ENCODE data around the gene SOS2. TPM values are rescaled to one million over a fixed set of nuclear protein-coding genes. Genes with fewer than 3 reads are reported as not detected.

SOS2 gene
- total RNA-seq, 2 donors from 2014 or later, result 20.5 to 26.4 TPM

- ATAC-seq (peak; percentile 48), DNase-seq (peak; percentile 50 to 65 (median 58))
- Histone ChIP-seq H3K27me3 (no peaks in the 10 kb centered on the region), H3K9me3 (no peaks in the 10 kb centered on the region), H3K36me3 (replicated peaks in 1 of 2; ENCODE audit: insufficient read depth in 1 of 2, low read depth in 2 of 2) (no peaks in the 10 kb centered on the region), H3K27ac (peak overlapping the region; percentile 94 to 99 (median 96)), H3K4me1 (peaks cover 44% of the 10 kb centered on the region), H3K4me3 (peak overlapping the region in 1 of 2 donors; percentile 34)
- TF ChIP-seq POLR2A (IDR thresholded peaks at IDR 0.05), result peak in 1 of 3 donors; percentile 34
- TF ChIP-seq CTCF (IDR thresholded peaks at IDR 0.05), result no peak
- WGBS, 2 donors, result 0 to 1% methylated on average over 16 to 47 of the region's 64 CpGs
- intact Hi-C loops (cut with DNase I), result no loop called here
Measured at GRCh38 chr14:50230701-50231474, 490 bp downstream of the SOS2 start.

- no peaks in the 10 kb centered on the region for H3K36me3 ChIP-seq (replicated peaks in 1 of 2; ENCODE audit: insufficient read depth in 1 of 2, low read depth in 2 of 2)
- 1 to 2% methylated on average over 6 of the region's 6 CpGs for WGBS, 2 donors
- no peaks in the 10 kb centered on the region for H3K27me3 ChIP-seq
- no peaks in the 10 kb centered on the region for H3K9me3 ChIP-seq
- ATAC-seq, result no peak
- no peak for TF ChIP-seq POLR2A (IDR thresholded peaks at IDR 0.05)
- no peak for TF ChIP-seq CTCF (IDR thresholded peaks at IDR 0.05)
- H3K4me1 ChIP-seq, result peaks cover 49% of the 10 kb centered on the region
- H3K4me3 ChIP-seq, result peak overlapping the region in 1 of 2 donors; percentile 34
- intact Hi-C loops (cut with DNase I), result no loop called here
- DNase-seq, result no peak
- peak overlapping the region; percentile 94 to 99 (median 96) for H3K27ac ChIP-seq
Measured at GRCh38 chr14:50230401-50230700, 1.0 kb downstream of the SOS2 start.

DNA sequence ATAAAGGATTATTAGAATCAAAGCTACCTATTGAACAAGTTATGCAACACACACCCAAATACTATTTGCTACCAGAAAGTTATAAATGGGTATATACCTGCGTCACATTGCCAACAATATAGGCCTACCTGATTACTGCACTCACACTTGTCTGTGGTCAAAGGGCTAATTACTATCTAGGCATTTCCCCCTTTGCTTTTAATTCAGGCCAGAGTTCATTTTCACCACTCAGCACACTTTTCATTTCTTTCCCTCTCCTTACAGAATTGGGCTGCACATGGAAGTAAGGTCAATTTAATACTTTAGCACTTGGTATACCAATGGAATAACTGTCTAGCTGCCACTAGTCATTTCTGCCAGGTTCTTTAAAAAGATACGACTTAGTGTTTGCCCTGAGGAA is 1.7 kb downstream of the SOS2 start:
- Histone ChIP-seq H3K9me3 (no peaks in the 10 kb centered on the region), H3K36me3 (replicated peaks in 1 of 2; ENCODE audit: insufficient read depth in 1 of 2, low read depth in 2 of 2) (no peaks in the 10 kb centered on the region), H3K27ac (peak overlapping the region in 3 of 4 donors; percentile 94 to 99 (median 96)), H3K27me3 (no peaks in the 10 kb centered on the region), H3K4me3 (no peak overlapping the region), H3K4me1 (peaks cover 56% of the 10 kb centered on the region)
- intact Hi-C loops (cut with DNase I), result no loop called here
- no peak for DNase-seq
- TF ChIP-seq POLR2A (IDR thresholded peaks at IDR 0.05) (no peak), CTCF (IDR thresholded peaks at IDR 0.05) (no peak)
- ATAC-seq, result no peak
- WGBS, 2 donors, result 30 to 35% methylated on average over 2 of the region's 2 CpGs

- Histone ChIP-seq H3K27me3 (no peaks in the 10 kb centered on the region), H3K9me3 (no peaks in the 10 kb centered on the region), H3K4me1 (peaks cover 60% of the 10 kb centered on the region), H3K27ac (no peak overlapping the region), H3K36me3 (replicated peaks in 1 of 2; ENCODE audit: insufficient read depth in 1 of 2, low read depth in 2 of 2) (no peaks in the 10 kb centered on the region), H3K4me3 (no peak overlapping the region)
- no peak for TF ChIP-seq POLR2A (IDR thresholded peaks at IDR 0.05)
- no peak for TF ChIP-seq CTCF (IDR thresholded peaks at IDR 0.05)
- intact Hi-C loops (cut with DNase I), result no loop called here
- WGBS, 2 donors, result 95 to 97% methylated on average over 2 of the region's 2 CpGs
- ATAC-seq, result no peak
- no peak for DNase-seq
Measured at GRCh38 chr14:50228313-50228712, 3.1 kb downstream of the SOS2 start.

DNA sequence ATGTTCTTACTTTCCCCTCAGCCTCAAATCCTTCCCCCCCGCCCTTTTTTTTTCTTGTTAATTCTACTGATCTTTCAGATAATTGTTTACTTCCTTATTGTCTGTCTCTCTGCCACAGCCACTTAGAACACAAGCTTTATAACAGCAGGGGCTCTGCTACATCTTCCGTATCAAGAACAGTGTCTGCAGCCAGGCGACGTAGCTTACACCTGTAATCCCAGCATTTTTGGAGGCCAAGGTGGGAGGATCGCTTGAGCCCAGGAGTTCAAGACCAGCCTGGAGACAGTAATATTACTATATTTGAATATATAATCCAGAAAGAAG is 5.4 kb downstream of the SOS2 start:
- no peaks in the 10 kb centered on the region for H3K9me3 ChIP-seq
- intact Hi-C loops (cut with DNase I), result no loop called here
- no peaks in the 10 kb centered on the region for H3K27me3 ChIP-seq
- DNase-seq, result no peak
- H3K36me3 ChIP-seq (replicated peaks in 1 of 2; ENCODE audit: insufficient read depth in 1 of 2, low read depth in 2 of 2), result no peaks in the 10 kb centered on the region
- WGBS, 2 donors, result 54 to 70% methylated on average over 5 of the region's 5 CpGs
- H3K4me3 ChIP-seq, result no peak overlapping the region
- ATAC-seq, result no peak
- TF ChIP-seq POLR2A (IDR thresholded peaks at IDR 0.05) (no peak), CTCF (IDR thresholded peaks at IDR 0.05) (no peak)
- H3K4me1 ChIP-seq, result peaks cover 53% of the 10 kb centered on the region
- H3K27ac ChIP-seq, result peak overlapping the region in 3 of 4 donors; percentile 64 to 78 (median 67)
